G401 (cell line): ENCODE results near the gene RNF175. TPM values are rescaled to one million over a fixed set of nuclear protein-coding genes. Genes with fewer than 3 reads are reported as not detected.
"Not testable (repeated sequence)": the region's sequence is repeated elsewhere in the genome, so short reads cannot be mapped to it uniquely, and the experiment has no call there.

ENCODE experiments used
- DNase-seq: peaks from one replicate; pipeline ENCODE4 v3.0.0-alpha.2; 2015; ENCODE audit warnings: low spot score
- in situ Hi-C: cut with HindIII; loops from 2 replicates; pipeline ENCODE4 v1.10.0; 2016; ENCODE audit warnings: low sequenced_read_pairs, mixed read lengths
- total RNA-seq: library from RNA; depleted of rRNA; stranded (reverse); fragments of >200 nt; shearing (Covaris generic); gene quantifications from 2 replicates; pipeline ENCODE4 v1.2.3, GENCODE V29; 2014; rRNA removed

Gene RNF175
- total RNA-seq, 1 experiment from 2014 or later, result not detected

DNA sequence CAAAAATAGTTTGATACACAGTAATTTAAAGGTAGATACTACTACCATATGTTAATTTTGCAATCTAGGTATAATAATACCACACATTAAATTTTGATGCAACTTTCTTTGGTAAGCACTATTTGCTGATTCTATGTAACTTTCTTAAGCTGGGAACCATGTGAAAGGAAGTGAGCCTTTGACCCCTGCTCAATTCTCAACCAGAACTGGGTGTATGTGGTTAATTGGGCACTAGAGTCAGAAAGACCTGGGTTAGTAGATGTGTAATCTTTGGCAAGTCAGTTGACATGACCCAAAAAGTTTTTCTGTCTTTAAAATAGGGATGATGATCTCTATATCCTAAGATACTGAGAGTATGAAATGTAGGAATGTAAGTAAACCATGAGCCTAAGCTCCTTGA is 53.3 kb downstream of the RNF175 start:
- DNase-seq, result no peak
- in situ Hi-C loops, result no loop called here

- in situ Hi-C loops, result no loop called here
- no peak for DNase-seq
Observed at GRCh38 chr4:153705743-153706468, 53.9 kb downstream of the RNF175 start.

DNA sequence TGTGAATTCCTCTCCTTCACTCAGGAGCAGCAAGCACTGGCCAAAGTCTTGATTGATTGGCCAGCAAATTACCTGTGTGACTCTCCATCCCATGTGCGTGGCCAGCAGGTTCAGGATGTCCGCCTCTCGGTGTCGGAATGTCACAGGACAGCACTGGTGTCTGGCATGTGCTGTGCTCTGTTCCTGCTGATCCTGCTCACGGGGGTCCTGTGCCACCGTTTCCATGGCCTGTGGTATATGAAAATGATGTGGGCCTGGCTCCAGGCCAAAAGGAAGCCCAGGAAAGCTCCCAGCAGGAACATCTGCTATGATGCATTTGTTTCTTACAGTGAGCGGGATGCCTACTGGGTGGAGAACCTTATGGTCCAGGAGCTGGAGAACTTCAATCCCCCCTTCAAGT is 55.3 kb downstream of the RNF175 start:
- DNase-seq, result no peak
- in situ Hi-C loops, result no loop called here

GRCh38 chr4:153684971-153685371 is 74.9 kb downstream of the RNF175 start:
- in situ Hi-C loops, result no loop called here
- DNase-seq, result no peak

DNA sequence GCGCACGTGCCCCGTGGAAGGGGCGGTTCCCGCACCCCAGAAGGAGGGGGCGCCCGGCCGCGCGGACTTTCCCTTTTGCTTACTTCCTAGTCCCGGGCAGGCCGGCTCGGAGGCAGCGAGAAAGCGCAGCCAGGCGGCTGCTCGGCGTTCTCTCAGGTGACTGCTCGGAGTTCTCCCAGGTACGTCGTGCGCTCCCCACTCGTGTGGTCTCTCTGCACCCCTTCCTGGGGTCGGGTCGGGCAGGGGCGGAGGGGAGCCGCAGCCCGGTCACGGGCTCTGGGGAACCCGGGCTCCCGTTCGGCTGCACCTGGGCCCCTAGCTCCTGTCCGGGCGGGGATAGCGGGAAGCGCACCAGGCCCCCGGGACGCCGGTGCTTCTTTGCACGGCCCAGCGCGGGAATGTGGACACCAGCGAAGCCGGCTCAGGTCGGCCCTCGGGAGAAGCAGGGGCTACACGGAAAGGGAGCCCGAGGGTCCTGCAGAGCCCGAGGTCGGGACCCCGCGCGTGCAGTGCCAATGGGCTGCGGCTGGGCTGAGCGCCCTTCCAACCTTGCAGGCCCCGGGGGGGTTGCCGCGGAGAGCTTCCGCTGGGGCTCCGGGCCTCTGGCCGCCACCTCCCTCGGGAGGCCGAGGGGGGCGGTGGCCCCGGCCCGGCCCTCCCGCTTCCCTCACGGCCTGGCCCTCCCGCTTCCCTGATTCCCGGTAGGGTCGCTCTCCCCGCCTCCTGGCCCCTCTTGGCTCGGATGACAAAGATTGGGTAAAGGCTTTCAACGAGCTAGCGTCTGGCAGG is 75.4 kb downstream of the RNF175 start, which contains the start of gene TLR2:
Gene TLR2 (plus strand): TSS at position 99 of the 789 bp plus-strand sequence. CDS start 18,628 bp downstream, outside the sequence.
- DNase-seq, result no peak
- in situ Hi-C loops, result no loop called here

DNA sequence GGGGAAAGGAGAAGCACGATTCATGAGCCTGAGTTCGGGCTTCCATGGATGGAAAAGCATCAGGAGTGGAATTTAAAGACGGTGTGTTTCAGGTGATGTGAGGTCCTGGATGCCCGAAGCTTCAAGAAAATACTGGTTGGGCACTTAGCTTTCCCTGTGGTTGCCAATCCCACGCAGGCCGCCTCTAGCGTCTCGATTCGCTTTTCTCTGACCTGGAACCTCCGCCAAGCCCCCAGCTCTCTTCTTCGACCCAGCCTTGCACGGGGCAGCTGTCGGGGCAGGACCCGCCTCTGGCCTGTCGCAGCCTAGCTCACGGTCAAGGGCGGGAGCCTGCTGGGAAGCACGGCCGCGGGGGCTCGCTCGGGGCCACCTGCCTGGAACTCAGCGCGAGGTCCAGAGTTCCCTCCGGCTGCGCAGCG is 76.1 kb downstream of the RNF175 start:
- DNase-seq, result no peak
- in situ Hi-C loops, result no loop called here

DNA sequence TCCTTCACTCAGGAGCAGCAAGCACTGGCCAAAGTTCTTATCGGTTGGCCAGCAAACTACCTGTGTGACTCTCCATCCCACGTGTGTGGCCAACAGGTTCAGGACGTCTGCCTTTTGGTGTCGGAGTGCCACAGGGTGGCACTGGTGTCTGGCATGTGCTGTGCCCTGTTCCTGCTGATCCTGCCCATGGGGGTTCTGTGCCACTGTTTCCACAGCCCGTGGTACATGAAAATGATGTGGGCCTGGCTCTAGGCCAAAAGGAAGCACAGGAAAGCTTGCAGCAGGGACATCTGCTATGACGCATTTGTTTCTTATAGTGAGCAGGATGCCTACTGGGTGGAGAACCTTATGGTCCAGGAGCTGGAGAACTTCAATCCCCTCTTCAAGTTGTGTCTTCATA is 80.3 kb downstream of the RNF175 start:
- in situ Hi-C loops, result no loop called here
- no peak for DNase-seq

- in situ Hi-C loops, result no loop called here
- DNase-seq, result no peak
Observed at GRCh38 chr4:153676984-153677383, 82.8 kb downstream of the RNF175 start.

DNA sequence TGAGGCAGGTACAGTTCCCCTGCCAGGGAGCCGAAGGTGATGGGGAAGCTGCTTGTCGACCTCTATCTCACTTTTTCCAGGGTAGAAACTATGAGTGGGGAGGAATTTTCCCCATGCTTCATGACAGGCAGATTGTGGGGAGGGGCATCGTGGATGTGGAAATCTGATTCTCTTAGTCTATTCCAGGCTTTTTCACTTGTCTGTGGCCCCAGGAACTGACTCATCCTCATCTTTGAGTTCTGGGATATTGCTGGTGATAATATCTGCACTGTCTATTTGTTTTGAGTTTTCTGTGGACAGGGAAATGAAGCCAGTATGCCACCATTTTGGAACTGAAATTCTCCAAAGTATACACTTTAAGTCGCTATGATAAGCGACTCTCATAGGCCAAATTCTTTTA is 83.3 kb downstream of the RNF175 start:
- no peak for DNase-seq
- in situ Hi-C loops, result no loop called here

- no peak for DNase-seq
- in situ Hi-C loops, result no loop called here
Observed at GRCh38 chr4:153669838-153670237, 90.0 kb downstream of the RNF175 start.

DNA sequence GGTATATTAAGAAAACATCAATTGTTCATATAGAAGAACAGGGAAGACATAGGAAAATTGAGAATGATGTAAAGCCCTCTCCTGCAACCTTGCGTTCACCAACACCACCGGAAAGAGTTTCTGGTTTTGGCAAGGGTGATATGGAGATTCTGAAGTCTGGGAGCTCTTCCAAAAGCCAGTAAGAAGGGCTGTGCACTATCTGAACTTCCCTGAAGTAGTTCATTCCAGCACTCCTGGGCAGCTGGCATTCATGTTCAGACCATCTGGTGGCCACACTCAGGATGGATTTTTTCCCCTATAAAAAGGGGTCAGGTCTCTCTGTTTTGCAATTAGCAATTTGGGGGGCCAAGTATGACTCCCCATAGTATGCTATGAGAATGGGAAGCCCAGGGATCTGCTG is 91.2 kb downstream of the RNF175 start:
- no peak for DNase-seq
- in situ Hi-C loops, result no loop called here

GRCh38 chr4:153666505-153666904 is 93.3 kb downstream of the RNF175 start:
- in situ Hi-C loops, result not testable (repeated sequence)

DNA sequence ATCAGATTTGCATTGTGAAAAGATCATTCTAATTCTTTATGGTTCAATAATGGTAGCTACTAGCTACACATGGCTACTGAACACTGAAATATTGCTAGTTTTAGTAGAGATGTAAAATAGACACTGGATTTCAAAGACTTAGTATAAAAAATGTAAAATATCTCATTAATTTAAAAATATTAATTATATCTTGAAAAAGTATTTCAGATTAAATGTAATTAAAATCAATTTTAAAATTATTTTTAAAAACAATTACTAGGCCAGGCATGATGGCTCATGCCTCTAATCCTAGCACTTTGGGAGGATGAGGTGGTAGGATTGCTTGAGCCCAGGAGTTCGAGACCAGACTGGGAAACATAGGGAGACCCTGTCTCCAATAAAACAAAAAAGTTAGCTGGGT is 96.2 kb downstream of the RNF175 start:
- in situ Hi-C loops, result no loop called here

More at GRCh38 chr4:153666505-153666904, 93.3 kb downstream of the RNF175 start:
- not testable (repeated sequence) for DNase-seq

GRCh38 chr4:153661908-153662307 is 97.9 kb downstream of the RNF175 start:
- no peak for DNase-seq
- in situ Hi-C loops, result no loop called here

More for the DNA sequence above, 96.2 kb downstream of the RNF175 start:
- no peak for DNase-seq

DNA sequence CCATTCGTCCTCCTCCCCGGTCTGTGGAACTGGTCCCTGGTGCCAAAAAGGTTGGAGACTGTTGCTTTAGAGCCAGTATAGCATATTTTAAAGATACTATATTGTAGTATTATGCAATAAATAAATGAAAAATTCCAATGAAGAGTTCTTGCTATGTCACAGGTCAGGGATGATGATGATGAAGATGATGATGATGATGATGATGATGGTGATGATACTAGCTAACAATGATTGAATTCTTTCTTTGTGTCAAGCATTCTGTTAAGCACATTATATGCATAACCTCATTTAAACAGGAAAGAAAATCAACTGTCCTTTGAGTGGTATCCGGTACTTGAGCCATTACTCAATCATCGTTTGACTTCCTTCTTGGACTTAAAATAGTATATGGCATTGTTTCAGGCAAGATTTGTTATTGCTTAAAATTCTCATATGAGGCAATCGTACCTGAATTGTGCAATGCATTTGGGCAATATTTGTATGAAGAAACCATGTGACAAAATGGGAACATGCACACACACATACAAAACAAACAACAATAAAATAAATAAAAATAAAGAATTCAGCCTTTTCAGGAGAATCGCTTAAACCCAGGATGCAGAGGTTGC is 98.5 kb downstream of the RNF175 start:
- no peak for DNase-seq
- in situ Hi-C loops, result no loop called here

Other genes with a start within 250 kb of the RNF175 start
- not detected in 2 replicates for gene TLR2, start 75.7 kb downstream of the RNF175 start, total RNA-seq
- gene SFRP2, start 29.1 kb upstream of the RNF175 start, total RNA-seq, result not detected in 2 replicates